H1 (cell line): ENCODE data around the gene SKIL. TPM values are rescaled to one million over a fixed set of nuclear protein-coding genes. Genes with fewer than 3 reads are reported as not detected.
A peak's percentile ranks its signal among the peaks of the same experiment; 100 is the strongest.

Experiments used
- CTCF ChIA-PET: fragments of 300-600 bp; sonication (Branson Sonifier 250); formaldehyde crosslinking; loops from one replicate; lab custom pipeline; 2021; ENCODE audit not compliant: partially characterized antibody; lab: Charles Lee
- POLR2A ChIA-PET: fragments of 300-600 bp; sonication (Branson Sonifier 250); formaldehyde crosslinking; loops from one replicate; lab custom pipeline; 2021; ENCODE audit warnings: inconsistent platforms; ENCODE audit not compliant: partially characterized antibody; lab: Charles Lee
- DNase-seq, 2 experiments: peaks; one replicate each; pipeline versions ENCODE4 v3.0.0 to v3.0.0-alpha.2; 2010 to 2022; ENCODE audit warnings: low spot score in 2 of 2, low read depth in 1 of 2, mixed read lengths in 1 of 2
- FAIRE-seq: peaks from 2 replicates; lab custom pipeline; 2011; peaks lifted over from hg19 to GRCh38; lab: Jason Lieb, UNC
- H2AFZ ChIP-seq: 2 replicates; pipeline ENCODE4 v1.8.1; 2012; ENCODE audit warnings: low read length, inconsistent platforms
- H2AK5ac ChIP-seq: 2 replicates; pipeline ENCODE4 v1.6.1; 2013; ENCODE audit warnings: low read depth, low read length
- H2BK120ac ChIP-seq: replicated peaks from 2 replicates; pipeline ENCODE3; 2013; ENCODE audit warnings: low read depth, low read length, inconsistent platforms
- H2BK12ac ChIP-seq: 2 replicates; pipeline ENCODE4 v1.6.1; 2013; ENCODE audit warnings: low read depth, low read length
- H2BK15ac ChIP-seq: 2 replicates; pipeline ENCODE4 v1.6.1; 2013; ENCODE audit warnings: low read length
- H2BK20ac ChIP-seq: 2 replicates; pipeline ENCODE4 v1.6.1; 2013; ENCODE audit warnings: low read length
- H2BK5ac ChIP-seq: 2 replicates; pipeline ENCODE4 v1.6.1; 2013; ENCODE audit warnings: low read depth, low read length
- H3K14ac ChIP-seq: 2 replicates; pipeline ENCODE4 v1.6.1; 2013; ENCODE audit warnings: inconsistent platforms; ENCODE audit not compliant: insufficient read length
- H3K18ac ChIP-seq: 2 replicates; pipeline ENCODE4 v1.6.1; 2013; ENCODE audit warnings: low read length; ENCODE audit errors: extremely low read depth
- H3K23ac ChIP-seq: 2 replicates; pipeline ENCODE4 v1.6.1; 2013; ENCODE audit warnings: inconsistent platforms; ENCODE audit not compliant: insufficient read length
- H3K23me2 ChIP-seq: 2 replicates; pipeline ENCODE4 v1.6.1; 2013; ENCODE audit warnings: low read depth, low read length
- H3K27ac ChIP-seq: 2 replicates; pipeline ENCODE4 v1.6.1; 2011; ENCODE audit warnings: low read depth, low read length, inconsistent platforms
- H3K27me3 ChIP-seq, 4 experiments: replicated peaks in 1 of 4; 1 replicate in 1 of 4; 2 replicates in 3 of 4; pipeline versions ENCODE4 v1.6.1 to v1.8.1; 2011 to 2013; ENCODE audit warnings: low read length in 3 of 4, mild to moderate bottlenecking in 3 of 4, inconsistent platforms in 2 of 4, mixed read lengths in 2 of 4, moderate library complexity in 1 of 4; ENCODE audit not compliant: control insufficient read depth in 3 of 4, insufficient read depth in 3 of 4; ENCODE audit errors: extremely low read depth in 1 of 4
- H3K36me3 ChIP-seq, 4 experiments: 2 replicates each; pipeline versions ENCODE4 v1.6.1 to v1.8.1; 2011 to 2013; ENCODE audit warnings: mild to moderate bottlenecking in 4 of 4, low read length in 3 of 4, moderate library complexity in 2 of 4, control low read depth in 1 of 4, inconsistent platforms in 1 of 4; ENCODE audit not compliant: insufficient read depth in 4 of 4, control insufficient read depth in 2 of 4
- H3K4ac ChIP-seq: replicated peaks from 2 replicates; pipeline ENCODE3; 2013; ENCODE audit warnings: low read length, low read depth, mixed read lengths, inconsistent platforms; ENCODE audit not compliant: insufficient read length
- H3K4me1 ChIP-seq, 4 experiments: replicated peaks in 1 of 4; 1 replicate in 1 of 4; 2 replicates in 3 of 4; pipeline versions ENCODE4 v1.6.1 to v1.8.1; 2011 to 2013; ENCODE audit warnings: low read length in 3 of 4, inconsistent platforms in 2 of 4, mixed read lengths in 1 of 4; ENCODE audit not compliant: insufficient read depth in 4 of 4, control insufficient read depth in 3 of 4
- H3K4me2 ChIP-seq, 2 experiments: 2 replicates each; pipeline versions ENCODE4 v1.6.1 to v1.8.1; 2011 to 2013; ENCODE audit warnings: low read depth in 2 of 2, low read length in 2 of 2, control low read depth in 1 of 2, inconsistent platforms in 1 of 2, mild to moderate bottlenecking in 1 of 2; ENCODE audit not compliant: insufficient read depth in 1 of 2
- H3K4me3 ChIP-seq, 4 experiments: fragments of 200-600, 300-600 bp in 1 of 4; sonication (generic), shearing (Covaris generic), sonication (Bioruptor Twin) in 1 of 4; 2 replicates each; pipeline versions ENCODE4 v1.5.1 to v1.8.1; 2011 to 2016; ENCODE audit warnings: low read length in 4 of 4, low read depth in 3 of 4, control low read depth in 2 of 4, inconsistent platforms in 2 of 4, mild to moderate bottlenecking in 2 of 4, mixed read lengths in 1 of 4, moderate library complexity in 1 of 4; ENCODE audit not compliant: insufficient read depth in 2 of 4; ENCODE audit errors: extremely low read depth in 1 of 4
- H3K56ac ChIP-seq: replicated peaks from 2 replicates; pipeline ENCODE3; 2013; ENCODE audit warnings: low read depth, mild to moderate bottlenecking, mixed read lengths, low read length, inconsistent platforms; ENCODE audit not compliant: insufficient read length
- H3K79me1 ChIP-seq: 2 replicates; pipeline ENCODE4 v1.6.1; 2013; ENCODE audit warnings: low read depth, low read length, control low read depth
- H3K79me2 ChIP-seq, 2 experiments: 2 replicates each; pipeline versions ENCODE4 v1.6.1 to v1.8.1; 2012 to 2013; ENCODE audit warnings: low read length in 2 of 2, mild to moderate bottlenecking in 2 of 2, inconsistent platforms in 1 of 2; ENCODE audit not compliant: insufficient read depth in 2 of 2, control insufficient read depth in 1 of 2
- H3K9ac ChIP-seq, 4 experiments: replicated peaks in 1 of 4; 1 replicate in 1 of 4; 2 replicates in 3 of 4; pipeline versions ENCODE4 v1.6.1 to v1.8.1; 2011 to 2013; ENCODE audit warnings: low read depth in 3 of 4, low read length in 3 of 4, control low read depth in 2 of 4, mild to moderate bottlenecking in 2 of 4, moderate library complexity in 2 of 4, inconsistent platforms in 1 of 4; ENCODE audit errors: extremely low read depth in 1 of 4
- H3K9me3 ChIP-seq, 2 experiments: 2 replicates each; pipeline versions ENCODE4 v1.6.1 to v1.8.1; 2012 to 2013; ENCODE audit warnings: mild to moderate bottlenecking in 2 of 2, moderate library complexity in 2 of 2, control low read depth in 1 of 2, inconsistent platforms in 1 of 2, low read depth in 1 of 2, low read length in 1 of 2, mixed read lengths in 1 of 2; ENCODE audit not compliant: insufficient read depth in 2 of 2
- H4K20me1 ChIP-seq, 2 experiments: replicated peaks in 1 of 2; 2 replicates each; pipeline versions ENCODE3 to v1.8.1; 2011 to 2013; ENCODE audit warnings: inconsistent platforms in 2 of 2, low read length in 2 of 2, mild to moderate bottlenecking in 1 of 2; ENCODE audit not compliant: insufficient read depth in 2 of 2, control insufficient read depth in 1 of 2
- H4K5ac ChIP-seq: 2 replicates; pipeline ENCODE4 v1.6.1; 2013; ENCODE audit warnings: low read length, low read depth, mixed read lengths, inconsistent platforms; ENCODE audit not compliant: insufficient read length
- H4K8ac ChIP-seq: 2 replicates; pipeline ENCODE4 v1.8.0; 2013; ENCODE audit warnings: mild to moderate bottlenecking, moderate library complexity, low read length, inconsistent platforms; ENCODE audit not compliant: insufficient read depth; ENCODE audit errors: extremely low read depth
- H4K91ac ChIP-seq: replicated peaks from 2 replicates; pipeline ENCODE3; 2013; ENCODE audit warnings: low read length, mixed read lengths, inconsistent platforms; ENCODE audit not compliant: insufficient read length
- BRCA1 ChIP-seq: IDR thresholded peaks from 2 replicates; pipeline ENCODE4 v1.6.1; 2012; ENCODE audit warnings: low read depth, low read length, improper control_type of control experiment
- CEBPB ChIP-seq: IDR thresholded peaks from 2 replicates; pipeline ENCODE4 v1.6.1; 2012; ENCODE audit warnings: low read depth, low read length
- CHD2 ChIP-seq: IDR thresholded peaks from 2 replicates; pipeline ENCODE4 v1.6.1; 2012; ENCODE audit warnings: low read length, improper control_type of control experiment
- NANOG ChIP-seq: IDR thresholded peaks from 2 replicates; pipeline ENCODE4 v1.6.1; 2011; ENCODE audit warnings: low read length, low read depth, mild to moderate bottlenecking, inconsistent platforms; ENCODE audit not compliant: insufficient read depth, poor library complexity, severe bottlenecking
- PHF8 ChIP-seq: fragments of 200-600 bp; sonication (generic); conservative IDR thresholded peaks from 2 replicates; pipeline ENCODE4 v1.7.1; 2012; ENCODE audit warnings: low read depth, mild to moderate bottlenecking, inconsistent platforms, low read length, moderate library complexity
- POLR2AphosphoS5 ChIP-seq: IDR thresholded peaks from 2 replicates; pipeline ENCODE4 v1.6.1; 2011; ENCODE audit warnings: low read depth, low read length
- SIX5 ChIP-seq: IDR thresholded peaks from 2 replicates; pipeline ENCODE4 v1.6.1; 2011; ENCODE audit warnings: mild to moderate bottlenecking, low read depth, low read length
- WGBS, 2 experiments: shearing (Covaris generic) in 1 of 2; methylation state at CpG; one replicate each; pipeline versions ENCODE4 v1.1.6 to v1.1.7; 2013 to 2015; ENCODE audit warnings: low lambda C conversion rate in 2 of 2, mixed read lengths in 2 of 2, inconsistent platforms in 1 of 2, low coverage in 1 of 2, missing lambda C conversion rate in 1 of 2; ENCODE audit not compliant: insufficient replicate concordance in 2 of 2, insufficient coverage in 1 of 2, insufficient read length in 1 of 2; ENCODE audit errors: extremely low coverage in 1 of 2, missing lambda C conversion rate in 1 of 2; 5-methylcytosine and 5-hydroxymethylcytosine counted together
- polyA plus RNA-seq, 7 experiments: library from polyadenylated mRNA; depleted of rRNA in 3 of 7; stranded (reverse) in 5 of 7; unstranded in 2 of 7; fragments of >200 nt in 5 of 7; fragments of 200-250 nt in 2 of 7; gene quantifications; 1 replicate in 5 of 7; 2 replicates in 1 of 7; 4 replicates in 1 of 7; pipeline versions ENCODE4 v1.2.1 to v1.2.3, GENCODE V29; 2011 to 2013; ENCODE audit warnings: missing spikeins in 2 of 7, mixed read lengths in 2 of 7
- total RNA-seq: library from RNA; stranded (reverse); fragmentation: NEBNext Ultra II Directional; extraction: Animal tissue kit (Norgen Biotek cat#: 25700); gene quantifications from 2 replicates; pipeline ENCODE4 v1.2.1, GENCODE V29; 2021
- TF ChIP-seq, protein P1 (sequence below): IDR thresholded peaks from 2 replicates; pipeline ENCODE4 v1.6.1; 2012; ENCODE audit warnings: low read length, inconsistent platforms

SKIL gene
- total and polyA plus RNA-seq, 2 of the 8 experiments (the other 6 are each of a cell fraction or from before 2014, with no cell fraction given), result 13.2 to 277 TPM

DNA sequence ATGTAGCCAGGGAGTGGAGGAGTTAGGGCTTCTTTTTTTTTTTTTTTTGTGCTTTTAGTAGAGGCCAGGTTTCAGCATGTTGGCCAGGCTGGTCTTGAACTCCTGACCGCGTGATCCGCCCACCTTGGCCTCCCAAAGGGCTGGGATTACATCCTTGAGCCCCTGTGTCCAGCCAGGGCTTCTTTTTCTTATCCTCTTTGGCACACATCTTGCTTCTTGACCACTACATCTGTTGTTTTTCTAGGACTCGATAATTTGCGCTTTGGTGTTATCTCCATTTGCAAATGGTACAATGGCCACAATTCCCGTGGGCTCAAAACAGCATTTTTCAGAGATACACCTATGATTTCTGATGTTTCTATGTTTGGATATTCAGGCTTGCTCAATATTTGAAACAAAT lies 4.2 kb downstream of the SKIL start:
- no peak overlapping the region for H3K4ac ChIP-seq
- no peak overlapping the region for H2BK120ac ChIP-seq
- no peaks in the 10 kb centered on the region for H3K9me3 ChIP-seq
- no peak overlapping the region for H2AFZ ChIP-seq
- H4K5ac ChIP-seq, result no peak overlapping the region
- FAIRE-seq, result no peak
- H3K4me1 ChIP-seq, result peaks cover 0 to 9% (median 5%) of the 10 kb centered on the region in 4 experiments; a peak in 5 of 7 replicates
- POLR2A ChIA-PET, result interaction anchor here (1.5 to 2.2 kb wide), 3 partner anchors 11 to 22 kb away, joined by 5 to 6 read pairs (median 6); no protein-coding TSS in a partner anchor
- H2BK15ac ChIP-seq, result no peak overlapping the region
- no peaks in the 10 kb centered on the region for H3K79me1 ChIP-seq
- no peak overlapping the region for H2BK12ac ChIP-seq
- no peak overlapping the region for H3K23ac ChIP-seq
- no peak overlapping the region for H3K9ac ChIP-seq
- no peak overlapping the region for H2BK5ac ChIP-seq
- H2AK5ac ChIP-seq, result no peak overlapping the region
- H3K18ac ChIP-seq, result no peak overlapping the region
- no peak overlapping the region for H3K56ac ChIP-seq
- peak overlapping the region; percentile 66 to 70 for H3K4me2 ChIP-seq
- peaks cover 0 to 48% (median 6%) of the 10 kb centered on the region in 4 experiments; a peak in 6 of 8 replicates for H3K36me3 ChIP-seq
- no peak overlapping the region for H4K8ac ChIP-seq
- WGBS, 2 experiments, result 91% methylated on average over 6 of the region's 6 CpGs; no CpG with 5 or more reads in 1 of the 2 experiments
- DNase-seq, result no peak
- H2BK20ac ChIP-seq, result no peak overlapping the region
- H3K27me3 ChIP-seq, result no peaks in the 10 kb centered on the region
- H3K27ac ChIP-seq, result no peak overlapping the region
- no peak overlapping the region for H4K91ac ChIP-seq
- CTCF ChIA-PET, result interaction anchor here (1.0 kb wide), 1 partner anchor 35 kb away, joined by 3 read pairs; no protein-coding TSS in a partner anchor
- peaks cover 4 to 10% of the 10 kb centered on the region in 2 experiments for H4K20me1 ChIP-seq
- peaks cover 5% of the 10 kb centered on the region; the same call in 1 of the 2 replicates for H3K23me2 ChIP-seq
- no peak overlapping the region for H3K14ac ChIP-seq
- TF ChIP-seq CEBPB (no peak), BRCA1 (no peak), PHF8 (no peak), NANOG (no peak), POLR2AphosphoS5 (no peak), CHD2 (no peak), SIX5 (no peak)
- TF ChIP-seq, protein P1, sequence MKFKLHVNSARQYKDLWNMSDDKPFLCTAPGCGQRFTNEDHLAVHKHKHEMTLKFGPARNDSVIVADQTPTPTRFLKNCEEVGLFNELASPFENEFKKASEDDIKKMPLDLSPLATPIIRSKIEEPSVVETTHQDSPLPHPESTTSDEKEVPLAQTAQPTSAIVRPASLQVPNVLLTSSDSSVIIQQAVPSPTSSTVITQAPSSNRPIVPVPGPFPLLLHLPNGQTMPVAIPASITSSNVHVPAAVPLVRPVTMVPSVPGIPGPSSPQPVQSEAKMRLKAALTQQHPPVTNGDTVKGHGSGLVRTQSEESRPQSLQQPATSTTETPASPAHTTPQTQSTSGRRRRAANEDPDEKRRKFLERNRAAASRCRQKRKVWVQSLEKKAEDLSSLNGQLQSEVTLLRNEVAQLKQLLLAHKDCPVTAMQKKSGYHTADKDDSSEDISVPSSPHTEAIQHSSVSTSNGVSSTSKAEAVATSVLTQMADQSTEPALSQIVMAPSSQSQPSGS, result no peak
- peaks cover 38 to 85% of the 10 kb centered on the region in 2 experiments for H3K79me2 ChIP-seq
- H3K4me3 ChIP-seq, result peak overlapping the region; percentile 21 to 95 (median 52); a peak in 5 of 8 replicates
